OCI-LY3 (cell line): ENCODE data around the gene HBQ1.
"Not testable (repeated sequence)": the region's sequence is repeated elsewhere in the genome, so short reads cannot be mapped to it uniquely, and the experiment has no call there.

ENCODE experiments used
- H2AFZ ChIP-seq: fragments of 200-600, 300-600 bp; shearing (Covaris generic); 2 replicates; pipeline ENCODE4 v1.6.0; 2014; ENCODE audit warnings: antibody characterized with exemption, low read depth, low read length
- H3K27ac ChIP-seq: fragments of 200-600, 300-600 bp; sonication (generic); 2 replicates; pipeline ENCODE4 v1.5.1; 2014; ENCODE audit warnings: mild to moderate bottlenecking, low read length, moderate library complexity, mixed read lengths
- H3K27me3 ChIP-seq: fragments of 200-600, 300-600 bp; sonication (generic); 2 replicates; pipeline ENCODE4 v1.6.1; 2014; ENCODE audit warnings: low read depth, low read length, mixed read lengths
- H3K36me3 ChIP-seq: fragments of 200-600, 300-600 bp; sonication (generic); replicated peaks from 2 replicates; pipeline ENCODE3; 2014; ENCODE audit warnings: low read depth, low read length, mixed read lengths
- H3K4me1 ChIP-seq: fragments of 300-600, 200-600 bp; sonication (generic); 2 replicates; pipeline ENCODE4 v1.6.1; 2014; ENCODE audit warnings: low read length, mixed read lengths
- H3K4me2 ChIP-seq: fragments of 200-600, 300-600 bp; sonication (generic); 2 replicates; pipeline ENCODE4 v1.6.1; 2014; ENCODE audit warnings: low read length, mixed read lengths
- H3K4me3 ChIP-seq: fragments of 300-600, 200-600 bp; sonication (generic); 2 replicates; pipeline ENCODE4 v1.5.1; 2014; ENCODE audit warnings: antibody characterized with exemption, mild to moderate bottlenecking, low read length, moderate library complexity
- H3K79me2 ChIP-seq: fragments of 300-600, 200-600 bp; shearing (Covaris generic); 2 replicates; pipeline ENCODE4 v1.6.1; 2014; ENCODE audit warnings: mild to moderate bottlenecking, low read length, mixed read lengths
- H3K9ac ChIP-seq: fragments of 300-600, 200-600 bp; shearing (Covaris generic); 2 replicates; pipeline ENCODE4 v1.6.0; 2014; ENCODE audit warnings: mild to moderate bottlenecking, low read length, moderate library complexity
- H3K9me3 ChIP-seq: fragments of 200-600, 300-600 bp; shearing (Covaris generic); 2 replicates; pipeline ENCODE4 v1.6.1; 2014; ENCODE audit warnings: low read length, mixed read lengths; ENCODE audit not compliant: insufficient read depth
- H4K20me1 ChIP-seq: fragments of 200-600, 300-600 bp; sonication (generic); 2 replicates; pipeline ENCODE4 v1.6.1; 2016; ENCODE audit warnings: low read length, mixed read lengths; ENCODE audit not compliant: insufficient read depth
- EZH2phosphoT487 ChIP-seq: fragments of 200-600 bp; shearing (Covaris generic); IDR thresholded peaks from 2 replicates; pipeline ENCODE4 v1.6.1; 2018; ENCODE audit warnings: antibody characterized with exemption, mixed run types, low read depth
- TF ChIP-seq, protein P1 (sequence below): fragments of 200-600, 300-600 bp; sonication (generic); IDR thresholded peaks from 2 replicates; pipeline ENCODE4 v1.5.1; 2014; ENCODE audit warnings: antibody characterized with exemption, low read length, low read depth

Gene HBQ1

DNA sequence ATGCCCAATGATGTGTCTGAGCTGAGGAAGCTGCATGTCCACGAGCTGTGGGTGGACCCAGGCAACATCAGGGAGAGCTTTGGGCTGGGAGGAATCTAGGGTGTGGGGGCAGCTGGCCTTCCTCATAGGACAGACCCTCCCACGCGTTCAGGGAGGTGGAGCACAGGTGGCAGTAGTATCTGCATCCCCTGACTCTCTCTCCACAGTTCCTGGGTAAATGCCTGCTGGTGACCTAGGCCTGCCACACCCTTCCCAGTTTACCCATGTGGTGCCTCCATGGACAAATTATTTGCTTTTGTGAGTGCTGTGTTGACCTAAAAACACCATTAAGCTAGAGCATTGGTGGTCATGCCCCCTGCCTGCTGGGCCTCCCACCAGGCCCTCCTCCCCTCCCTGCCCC lies 11.2 kb upstream of the HBQ1 start:
- Histone ChIP-seq H3K27me3 (no peaks in the 10 kb centered on the region), H3K27ac (no peak overlapping the region), H3K9ac (no peak overlapping the region), H2AFZ (no peak overlapping the region), H3K4me1 (no peaks in the 10 kb centered on the region), H4K20me1 (no peaks in the 10 kb centered on the region), H3K79me2 (no peaks in the 10 kb centered on the region), H3K4me3 (no peak overlapping the region), H3K36me3 (no peaks in the 10 kb centered on the region), H3K9me3 (no peaks in the 10 kb centered on the region), H3K4me2 (no peak overlapping the region)
- TF ChIP-seq, protein P1, sequence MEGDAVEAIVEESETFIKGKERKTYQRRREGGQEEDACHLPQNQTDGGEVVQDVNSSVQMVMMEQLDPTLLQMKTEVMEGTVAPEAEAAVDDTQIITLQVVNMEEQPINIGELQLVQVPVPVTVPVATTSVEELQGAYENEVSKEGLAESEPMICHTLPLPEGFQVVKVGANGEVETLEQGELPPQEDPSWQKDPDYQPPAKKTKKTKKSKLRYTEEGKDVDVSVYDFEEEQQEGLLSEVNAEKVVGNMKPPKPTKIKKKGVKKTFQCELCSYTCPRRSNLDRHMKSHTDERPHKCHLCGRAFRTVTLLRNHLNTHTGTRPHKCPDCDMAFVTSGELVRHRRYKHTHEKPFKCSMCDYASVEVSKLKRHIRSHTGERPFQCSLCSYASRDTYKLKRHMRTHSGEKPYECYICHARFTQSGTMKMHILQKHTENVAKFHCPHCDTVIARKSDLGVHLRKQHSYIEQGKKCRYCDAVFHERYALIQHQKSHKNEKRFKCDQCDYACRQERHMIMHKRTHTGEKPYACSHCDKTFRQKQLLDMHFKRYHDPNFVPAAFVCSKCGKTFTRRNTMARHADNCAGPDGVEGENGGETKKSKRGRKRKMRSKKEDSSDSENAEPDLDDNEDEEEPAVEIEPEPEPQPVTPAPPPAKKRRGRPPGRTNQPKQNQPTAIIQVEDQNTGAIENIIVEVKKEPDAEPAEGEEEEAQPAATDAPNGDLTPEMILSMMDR, result no peak
- no peak for TF ChIP-seq EZH2phosphoT487

DNA sequence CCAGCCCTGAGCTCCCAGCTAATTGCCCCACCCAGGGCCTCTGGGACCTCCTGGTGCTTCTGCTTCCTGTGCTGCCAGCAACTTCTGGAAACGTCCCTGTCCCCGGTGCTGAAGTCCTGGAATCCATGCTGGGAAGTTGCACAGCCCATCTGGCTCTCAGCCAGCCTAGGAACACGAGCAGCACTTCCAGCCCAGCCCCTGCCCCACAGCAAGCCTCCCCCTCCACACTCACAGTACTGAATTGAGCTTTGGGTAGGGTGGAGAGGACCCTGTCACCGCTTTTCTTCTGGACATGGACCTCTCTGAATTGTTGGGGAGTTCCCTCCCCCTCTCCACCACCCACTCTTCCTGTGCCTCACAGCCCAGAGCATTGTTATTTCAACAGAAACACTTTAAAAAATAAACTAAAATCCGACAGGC lies 10.2 kb upstream of the HBQ1 start:
- not testable (repeated sequence) for H4K20me1 ChIP-seq, H3K9me3 ChIP-seq, H3K4me1 ChIP-seq, H3K9ac ChIP-seq, H3K4me2 ChIP-seq, H3K4me3 ChIP-seq, H2AFZ ChIP-seq, H3K27me3 ChIP-seq, H3K27ac ChIP-seq, H3K79me2 ChIP-seq, H3K36me3 ChIP-seq

DNA sequence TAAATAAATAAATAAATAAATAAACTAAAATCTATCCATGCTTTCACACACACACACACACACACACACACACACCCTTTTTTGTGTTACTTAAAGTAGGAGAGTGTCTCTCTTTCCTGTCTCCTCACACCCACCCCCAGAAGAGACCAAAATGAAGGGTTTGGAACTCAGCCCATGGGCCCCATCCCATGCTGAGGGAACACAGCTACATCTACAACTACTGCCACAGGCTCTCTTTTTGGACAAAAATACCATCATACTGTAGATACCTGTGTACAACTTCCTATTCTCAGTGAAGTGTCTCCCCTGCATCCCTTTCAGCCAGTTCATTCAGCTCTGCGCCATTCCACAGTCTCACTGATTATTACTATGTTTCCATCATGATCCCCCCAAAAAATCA lies 9.5 kb upstream of the HBQ1 start:
- Histone ChIP-seq H3K4me3 (no peak overlapping the region), H3K27me3 (no peaks in the 10 kb centered on the region), H3K4me1 (no peaks in the 10 kb centered on the region), H3K9ac (no peak overlapping the region), H3K36me3 (no peaks in the 10 kb centered on the region), H3K9me3 (no peaks in the 10 kb centered on the region), H2AFZ (no peak overlapping the region), H3K4me2 (no peak overlapping the region), H3K27ac (no peak overlapping the region), H3K79me2 (no peaks in the 10 kb centered on the region), H4K20me1 (no peaks in the 10 kb centered on the region)
- TF ChIP-seq, protein P1, result no peak
- no peak for TF ChIP-seq EZH2phosphoT487

DNA sequence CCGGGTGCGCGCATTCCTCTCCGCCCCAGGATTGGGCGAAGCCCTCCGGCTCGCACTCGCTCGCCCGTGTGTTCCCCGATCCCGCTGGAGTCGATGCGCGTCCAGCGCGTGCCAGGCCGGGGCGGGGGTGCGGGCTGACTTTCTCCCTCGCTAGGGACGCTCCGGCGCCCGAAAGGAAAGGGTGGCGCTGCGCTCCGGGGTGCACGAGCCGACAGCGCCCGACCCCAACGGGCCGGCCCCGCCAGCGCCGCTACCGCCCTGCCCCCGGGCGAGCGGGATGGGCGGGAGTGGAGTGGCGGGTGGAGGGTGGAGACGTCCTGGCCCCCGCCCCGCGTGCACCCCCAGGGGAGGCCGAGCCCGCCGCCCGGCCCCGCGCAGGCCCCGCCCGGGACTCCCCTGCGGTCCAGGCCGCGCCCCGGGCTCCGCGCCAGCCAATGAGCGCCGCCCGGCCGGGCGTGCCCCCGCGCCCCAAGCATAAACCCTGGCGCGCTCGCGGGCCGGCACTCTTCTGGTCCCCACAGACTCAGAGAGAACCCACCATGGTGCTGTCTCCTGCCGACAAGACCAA lies 7.8 kb upstream of the HBQ1 start, which contains the start of gene HBA2:
Gene HBA2 (plus strand): TSS at position 503 of the 568 bp plus-strand sequence. CDS start 37 bp downstream, at position 540.
- not testable (repeated sequence) for H3K27ac ChIP-seq, H3K36me3 ChIP-seq, H3K4me2 ChIP-seq, H3K4me1 ChIP-seq, H3K9me3 ChIP-seq, H3K79me2 ChIP-seq, H4K20me1 ChIP-seq, H2AFZ ChIP-seq, H3K27me3 ChIP-seq, H3K4me3 ChIP-seq, H3K9ac ChIP-seq

DNA sequence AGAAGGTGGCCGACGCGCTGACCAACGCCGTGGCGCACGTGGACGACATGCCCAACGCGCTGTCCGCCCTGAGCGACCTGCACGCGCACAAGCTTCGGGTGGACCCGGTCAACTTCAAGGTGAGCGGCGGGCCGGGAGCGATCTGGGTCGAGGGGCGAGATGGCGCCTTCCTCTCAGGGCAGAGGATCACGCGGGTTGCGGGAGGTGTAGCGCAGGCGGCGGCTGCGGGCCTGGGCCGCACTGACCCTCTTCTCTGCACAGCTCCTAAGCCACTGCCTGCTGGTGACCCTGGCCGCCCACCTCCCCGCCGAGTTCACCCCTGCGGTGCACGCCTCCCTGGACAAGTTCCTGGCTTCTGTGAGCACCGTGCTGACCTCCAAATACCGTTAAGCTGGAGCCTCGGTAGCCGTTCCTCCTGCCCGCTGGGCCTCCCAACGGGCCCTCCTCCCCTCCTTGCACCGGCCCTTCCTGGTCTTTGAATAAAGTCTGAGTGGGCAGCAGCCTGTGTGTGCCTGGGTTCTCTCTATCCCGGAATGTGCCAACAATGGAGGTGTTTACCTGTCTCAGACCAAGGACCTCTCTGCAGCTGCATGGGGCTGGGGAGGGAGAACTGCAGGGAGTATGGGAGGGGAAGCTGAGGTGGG lies 6.9 kb upstream of the HBQ1 start:
- not testable (repeated sequence) for H3K36me3 ChIP-seq, H4K20me1 ChIP-seq, H3K4me3 ChIP-seq, H3K79me2 ChIP-seq, H3K9ac ChIP-seq, H3K27me3 ChIP-seq, H3K4me2 ChIP-seq, H3K27ac ChIP-seq, H3K9me3 ChIP-seq, H3K4me1 ChIP-seq, H2AFZ ChIP-seq

DNA sequence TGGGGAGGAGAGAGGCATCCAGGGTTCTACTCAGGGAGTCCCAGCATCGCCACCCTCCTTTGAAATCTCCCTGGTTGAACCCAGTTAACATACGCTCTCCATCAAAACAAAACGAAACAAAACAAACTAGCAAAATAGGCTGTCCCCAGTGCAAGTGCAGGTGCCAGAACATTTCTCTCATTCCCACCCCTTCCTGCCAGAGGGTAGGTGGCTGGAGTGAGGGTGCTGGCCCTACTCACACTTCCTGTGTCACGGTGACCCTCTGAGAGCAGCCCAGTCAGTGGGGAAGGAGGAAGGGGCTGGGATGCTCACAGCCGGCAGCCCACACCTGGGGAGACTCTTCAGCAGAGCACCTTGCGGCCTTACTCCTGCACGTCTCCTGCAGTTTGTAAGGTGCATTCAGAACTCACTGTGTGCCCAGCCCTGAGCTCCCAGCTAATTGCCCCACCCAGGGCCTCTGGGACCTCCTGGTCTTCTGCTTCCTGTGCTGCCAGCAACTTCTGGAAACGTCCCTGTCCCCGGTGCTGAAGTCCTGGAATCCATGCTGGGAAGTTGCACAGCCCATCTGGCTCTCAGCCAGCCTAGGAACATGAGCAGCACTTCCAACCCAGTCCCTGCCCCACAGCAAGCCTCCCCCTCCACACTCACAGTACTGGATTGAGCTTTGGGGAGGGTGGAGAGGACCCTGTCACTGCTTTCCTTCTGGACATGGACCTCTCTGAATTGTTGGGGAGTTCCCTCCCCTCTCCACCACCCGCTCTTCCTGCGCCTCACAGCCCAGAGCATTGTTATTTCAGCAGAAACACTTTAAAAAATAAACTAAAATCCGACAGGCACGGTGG lies 6.1 kb upstream of the HBQ1 start:
- not testable (repeated sequence) for H3K4me3 ChIP-seq, H2AFZ ChIP-seq, H3K4me2 ChIP-seq, H3K79me2 ChIP-seq, H3K36me3 ChIP-seq, H4K20me1 ChIP-seq, H3K27ac ChIP-seq, H3K9me3 ChIP-seq, H3K27me3 ChIP-seq, H3K4me1 ChIP-seq, H3K9ac ChIP-seq
